ENCODE results near the gene TWF2.

The TWF2 gene

GRCh38 chr3:52223449-52224408, 15.2 kb downstream of the TWF2 start:
- DNase-seq = no peak

- no peak for DNase-seq
These were observed 16.4 kb downstream of the TWF2 start for GRCh38 chr3:52222319-52223221.

GRCh38 chr3:52221563-52222318, 17.2 kb downstream of the TWF2 start:
- peak in 2 of 51 donors; percentile 12 to 17 for DNase-seq

GRCh38 chr3:52221141-52221562, 17.8 kb downstream of the TWF2 start:
- no peak for DNase-seq

- peak in 48 of 51 donors; percentile 21 to 87 (median 64) for DNase-seq
These were observed 18.5 kb downstream of the TWF2 start for GRCh38 chr3:52220380-52221026.

- no peak for DNase-seq
These were observed 19.9 kb downstream of the TWF2 start for GRCh38 chr3:52218937-52219650.

GRCh38 chr3:52218454-52218853, 20.5 kb downstream of the TWF2 start:
- DNase-seq = no peak

- no peak for DNase-seq
These were observed 20.9 kb downstream of the TWF2 start for GRCh38 chr3:52218026-52218425.

- DNase-seq = no peak
These were observed 21.6 kb downstream of the TWF2 start for GRCh38 chr3:52217409-52217805.

GRCh38 chr3:52216585-52217408, 22.2 kb downstream of the TWF2 start:
- DNase-seq = no peak

GRCh38 chr3:52215351-52215750, 23.6 kb downstream of the TWF2 start:
- no peak for DNase-seq

- DNase-seq = no peak
These were observed 25.1 kb downstream of the TWF2 start for GRCh38 chr3:52213901-52214300.

- DNase-seq = no peak
These were observed 26.0 kb downstream of the TWF2 start for GRCh38 chr3:52213005-52213404.

- no peak for DNase-seq
These were observed 27.6 kb downstream of the TWF2 start for GRCh38 chr3:52211268-52211891.

GRCh38 chr3:52210550-52211046, 28.4 kb downstream of the TWF2 start:
- DNase-seq = no peak

- DNase-seq = no peak
These were observed 28.9 kb downstream of the TWF2 start for GRCh38 chr3:52210037-52210436.

GRCh38 chr3:52208556-52208955, 30.4 kb downstream of the TWF2 start:
- no peak for DNase-seq

GRCh38 chr3:52205727-52206372, 33.1 kb downstream of the TWF2 start:
- no peak for DNase-seq
